Smooth muscle cell (in vitro differentiated cells): Measurements from ENCODE around the gene DNAH11. TPM values are rescaled to one million over a fixed set of nuclear protein-coding genes. Genes with fewer than 3 reads are reported as not detected.

Experiments used
- DNase-seq: peaks from one replicate; lab custom pipeline; 2025; ENCODE audit not compliant: unreplicated experiment; lab: John Stamatoyannopoulos, UW
- H2AFZ ChIP-seq: fragments of 200-600 bp; sonication (generic); 2 replicates; pipeline ENCODE4 v1.6.0; 2016; ENCODE audit warnings: antibody characterized with exemption, low read depth, mild to moderate bottlenecking
- H3F3A ChIP-seq: fragments of 200-600 bp; sonication (generic); 2 replicates; pipeline ENCODE4 v1.6.0; 2017; ENCODE audit warnings: antibody characterized with exemption, low read depth
- H3K27ac ChIP-seq: fragments of 200-600 bp; sonication (generic); 2 replicates; pipeline ENCODE4 v1.5.1; 2016; ENCODE audit warnings: low read depth, mild to moderate bottlenecking
- H3K27me3 ChIP-seq: fragments of 200-600 bp; sonication (generic); 2 replicates; pipeline ENCODE4 v1.6.1; 2016; ENCODE audit warnings: low read depth, mild to moderate bottlenecking
- H3K36me3 ChIP-seq: fragments of 200-600 bp; sonication (generic); 2 replicates; pipeline ENCODE4 v1.5.1; 2016; ENCODE audit warnings: low read depth
- H3K4me1 ChIP-seq: fragments of 200-600 bp; sonication (generic); 2 replicates; pipeline ENCODE4 v1.5.1; 2016; ENCODE audit warnings: low read depth
- H3K4me2 ChIP-seq: fragments of 200-600 bp; sonication (generic); 2 replicates; pipeline ENCODE4 v1.6.0; 2016; ENCODE audit warnings: mild to moderate bottlenecking
- H3K4me3 ChIP-seq: fragments of 200-600 bp; sonication (generic); 2 replicates; pipeline ENCODE4 v1.5.1; 2016; ENCODE audit warnings: mild to moderate bottlenecking
- H3K79me2 ChIP-seq: fragments of 200-600 bp; sonication (generic); 2 replicates; pipeline ENCODE4 v1.6.0; 2016; ENCODE audit warnings: low read depth, mild to moderate bottlenecking
- H3K9ac ChIP-seq: fragments of 200-600 bp; sonication (generic); 2 replicates; pipeline ENCODE4 v1.6.0; 2016; ENCODE audit warnings: low read depth
- H3K9me3 ChIP-seq: fragments of 200-600 bp; sonication (generic); replicated peaks from 2 replicates; pipeline ENCODE4 v1.5.1; 2016; ENCODE audit warnings: low read depth
- H4K20me1 ChIP-seq: fragments of 200-600 bp; sonication (generic); 2 replicates; pipeline ENCODE4 v1.6.0; 2016; ENCODE audit warnings: low read depth
- CTCF ChIP-seq: fragments of 200-600 bp; sonication (generic); IDR thresholded peaks from 2 replicates; pipeline ENCODE4 v1.5.1; 2017; ENCODE audit warnings: borderline replicate concordance, mild to moderate bottlenecking, antibody characterized with exemption; ENCODE audit not compliant: insufficient read depth, poor library complexity, severe bottlenecking
- WGBS: methylation state at CpG from one replicate; pipeline ENCODE4 v1.1.7; 2016; ENCODE audit warnings: low lambda C conversion rate; 5-methylcytosine and 5-hydroxymethylcytosine counted together
- polyA plus RNA-seq: library from polyadenylated mRNA; unstranded; fragments of >200 nt; fragmentation: Nextera tagmentation; extraction: Ambion mirVana; gene quantifications from 2 replicates; pipeline ENCODE4 v1.2.1, GENCODE V29; 2016
- total RNA-seq: library from RNA; depleted of rRNA; stranded (reverse); fragments of >200 nt; gene quantifications from 2 replicates; pipeline ENCODE4 v1.2.3, GENCODE V29; 2014

The DNAH11 gene
- total and polyA plus RNA-seq, 2 experiments from 2014 or later: 0.22 to 0.63 TPM

GRCh38 chr7:21603462-21603861 is 60.6 kb downstream of the DNAH11 start:
- H3K4me1 ChIP-seq: no peaks in the 10 kb centered on the region
- H3K9me3 ChIP-seq: no peaks in the 10 kb centered on the region
- H3K4me2 ChIP-seq: no peak overlapping the region
- H3K4me3 ChIP-seq: no peak overlapping the region
- H3K27me3 ChIP-seq: no peaks in the 10 kb centered on the region
- H4K20me1 ChIP-seq: no peaks in the 10 kb centered on the region
- no peak overlapping the region for H3K9ac ChIP-seq
- no peak for TF ChIP-seq CTCF
- no peaks in the 10 kb centered on the region for H3K36me3 ChIP-seq
- no peak for DNase-seq
- no peak overlapping the region for H2AFZ ChIP-seq
- no peaks in the 10 kb centered on the region for H3K79me2 ChIP-seq
- no peak overlapping the region for H3K27ac ChIP-seq
- H3F3A ChIP-seq: no peaks in the 10 kb centered on the region

- Histone ChIP-seq H4K20me1 (no peaks in the 10 kb centered on the region), H3K4me1 (no peaks in the 10 kb centered on the region), H3K4me3 (no peak overlapping the region), H3K36me3 (no peaks in the 10 kb centered on the region), H3K9me3 (no peaks in the 10 kb centered on the region), H3K4me2 (no peak overlapping the region), H2AFZ (no peak overlapping the region), H3K9ac (no peak overlapping the region), H3K27me3 (no peaks in the 10 kb centered on the region), H3K79me2 (no peaks in the 10 kb centered on the region), H3F3A (no peaks in the 10 kb centered on the region), H3K27ac (no peak overlapping the region)
- WGBS: 95% methylated on average over 5 of the region's 5 CpGs
- DNase-seq: no peak
- TF ChIP-seq CTCF: no peak
These were observed 61.3 kb downstream of the DNAH11 start for GRCh38 chr7:21603972-21604749.

- Histone ChIP-seq H3K4me2 (no peak overlapping the region), H3K9ac (no peak overlapping the region), H3K79me2 (no peaks in the 10 kb centered on the region), H3K4me3 (no peak overlapping the region), H3F3A (no peaks in the 10 kb centered on the region), H3K27ac (no peak overlapping the region), H3K9me3 (no peaks in the 10 kb centered on the region), H2AFZ (no peak overlapping the region), H3K4me1 (no peaks in the 10 kb centered on the region), H3K36me3 (no peaks in the 10 kb centered on the region), H3K27me3 (no peaks in the 10 kb centered on the region), H4K20me1 (no peaks in the 10 kb centered on the region)
- 81% methylated on average over 3 of the region's 3 CpGs for WGBS
- DNase-seq: no peak
- no peak for TF ChIP-seq CTCF
These were observed 62.3 kb downstream of the DNAH11 start for GRCh38 chr7:21605008-21605585.

- Histone ChIP-seq H3K4me2 (no peak overlapping the region), H3K9me3 (no peaks in the 10 kb centered on the region), H3K27me3 (no peaks in the 10 kb centered on the region), H3K4me3 (no peak overlapping the region), H3K9ac (no peak overlapping the region), H3K27ac (no peak overlapping the region), H2AFZ (no peak overlapping the region), H3K4me1 (no peaks in the 10 kb centered on the region), H3K79me2 (no peaks in the 10 kb centered on the region), H3K36me3 (no peaks in the 10 kb centered on the region), H3F3A (no peaks in the 10 kb centered on the region), H4K20me1 (no peaks in the 10 kb centered on the region)
- 85% methylated on average over 3 of the region's 3 CpGs for WGBS
- TF ChIP-seq CTCF: no peak
- no peak for DNase-seq
These were observed 65.6 kb downstream of the DNAH11 start for GRCh38 chr7:21608465-21608864.
